ENCODE results near the gene AMY2B. TPM values are rescaled to one million over a fixed set of nuclear protein-coding genes. Genes with fewer than 3 reads are reported as not detected.
"Not testable (repeated sequence)": the region's sequence is repeated elsewhere in the genome, so short reads cannot be mapped to it uniquely, and the experiment has no call there.

The AMY2B gene
- total RNA-seq, 4 donors from 2014 or later, result 11.1 to 34.3 (median 21.1) TPM

DNA sequence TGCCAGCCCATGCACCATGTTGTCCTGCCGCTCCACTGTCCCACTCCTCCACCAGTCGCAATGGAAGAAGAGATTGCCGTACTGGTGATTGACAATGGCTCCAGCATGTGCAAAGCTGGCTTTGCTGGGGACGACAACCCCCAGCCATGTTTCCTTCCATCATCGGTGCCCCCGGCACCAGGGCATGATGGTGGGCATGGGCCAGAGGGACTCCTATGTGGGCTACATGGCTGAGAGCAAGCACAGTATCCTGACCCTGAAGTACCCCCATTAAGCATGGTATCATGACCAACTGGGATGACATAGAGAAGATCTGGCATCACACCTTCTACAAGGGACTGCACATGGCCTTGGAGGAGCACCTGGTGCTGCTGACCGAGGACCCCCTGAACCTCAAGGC, 1.9 kb upstream of the AMY2B start:
- H3K4me1 ChIP-seq, result no peaks in the 10 kb centered on the region
- H3K27ac ChIP-seq, result no peak overlapping the region
- no peaks in the 10 kb centered on the region for H3K36me3 ChIP-seq
- H3K9me3 ChIP-seq, result no peaks in the 10 kb centered on the region
- TF ChIP-seq, protein P1, sequence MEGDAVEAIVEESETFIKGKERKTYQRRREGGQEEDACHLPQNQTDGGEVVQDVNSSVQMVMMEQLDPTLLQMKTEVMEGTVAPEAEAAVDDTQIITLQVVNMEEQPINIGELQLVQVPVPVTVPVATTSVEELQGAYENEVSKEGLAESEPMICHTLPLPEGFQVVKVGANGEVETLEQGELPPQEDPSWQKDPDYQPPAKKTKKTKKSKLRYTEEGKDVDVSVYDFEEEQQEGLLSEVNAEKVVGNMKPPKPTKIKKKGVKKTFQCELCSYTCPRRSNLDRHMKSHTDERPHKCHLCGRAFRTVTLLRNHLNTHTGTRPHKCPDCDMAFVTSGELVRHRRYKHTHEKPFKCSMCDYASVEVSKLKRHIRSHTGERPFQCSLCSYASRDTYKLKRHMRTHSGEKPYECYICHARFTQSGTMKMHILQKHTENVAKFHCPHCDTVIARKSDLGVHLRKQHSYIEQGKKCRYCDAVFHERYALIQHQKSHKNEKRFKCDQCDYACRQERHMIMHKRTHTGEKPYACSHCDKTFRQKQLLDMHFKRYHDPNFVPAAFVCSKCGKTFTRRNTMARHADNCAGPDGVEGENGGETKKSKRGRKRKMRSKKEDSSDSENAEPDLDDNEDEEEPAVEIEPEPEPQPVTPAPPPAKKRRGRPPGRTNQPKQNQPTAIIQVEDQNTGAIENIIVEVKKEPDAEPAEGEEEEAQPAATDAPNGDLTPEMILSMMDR (IDR thresholded peaks at IDR 0.05), result no peak
- TF ChIP-seq POLR2AphosphoS5 (IDR thresholded peaks at IDR 0.05), result no peak
- TF ChIP-seq POLR2A (IDR thresholded peaks at IDR 0.05), result no peak
- no peak for TF ChIP-seq EP300 (IDR thresholded peaks at IDR 0.05; ENCODE audit: low read depth)
- H3K27me3 ChIP-seq, result no peaks in the 10 kb centered on the region
- in situ Hi-C loops (cut with MboI; ENCODE audit: low pct_ligation_motif_present in 1 of 4, low pct_unique_long_range_greater_than_20kb in 1 of 4, low sequenced_read_pairs in 3 of 4), result no loop called here
- intact Hi-C loops (cut with DNase I; ENCODE audit: low total_unique reads), result no loop called here
- DNase-seq, result no peak
- 93 to 100% methylated on average over 2 to 6 of the region's 7 CpGs for WGBS, 2 donors (ENCODE audit: low coverage in 1 of 2)
- no peak overlapping the region for H3K4me3 ChIP-seq

DNA sequence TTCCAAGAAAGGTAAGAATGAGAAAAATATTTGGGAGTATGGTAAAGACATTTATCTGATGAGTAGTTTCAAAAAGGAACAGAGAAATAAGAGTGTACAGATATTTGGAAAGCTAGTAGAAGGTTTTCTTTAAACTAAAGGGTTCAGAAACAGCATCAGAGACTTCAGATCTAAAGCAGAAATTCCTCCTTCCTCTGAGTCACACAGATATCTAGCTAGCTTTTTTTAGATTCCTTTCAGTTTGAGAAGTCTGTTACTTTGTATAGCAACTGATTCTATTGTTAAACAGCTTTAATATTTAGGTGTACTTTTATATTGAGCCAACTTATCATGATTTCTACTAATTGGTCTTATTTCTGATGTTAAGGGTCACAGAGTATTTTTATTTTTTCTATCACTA, 4.7 kb downstream of the AMY2B start:
- TF ChIP-seq POLR2A (IDR thresholded peaks at IDR 0.05), result no peak
- TF ChIP-seq, protein P1 (IDR thresholded peaks at IDR 0.05), result no peak
- TF ChIP-seq POLR2AphosphoS5 (IDR thresholded peaks at IDR 0.05), result no peak
- TF ChIP-seq EP300 (IDR thresholded peaks at IDR 0.05; ENCODE audit: low read depth), result no peak
- intact Hi-C loops (cut with DNase I; ENCODE audit: low total_unique reads) (no loop called here), in situ Hi-C loops (cut with MboI; ENCODE audit: low pct_ligation_motif_present in 1 of 4, low pct_unique_long_range_greater_than_20kb in 1 of 4, low sequenced_read_pairs in 3 of 4) (no loop called here)
- no peak for DNase-seq
- H3K9me3 ChIP-seq, result no peaks in the 10 kb centered on the region
- H3K27ac ChIP-seq, result no peak overlapping the region
- no peak overlapping the region for H3K4me3 ChIP-seq
- peaks cover 0 to 4% (median 0%) of the 10 kb centered on the region in 4 donors for H3K36me3 ChIP-seq
- H3K27me3 ChIP-seq, result no peaks in the 10 kb centered on the region
- H3K4me1 ChIP-seq, result no peaks in the 10 kb centered on the region

DNA sequence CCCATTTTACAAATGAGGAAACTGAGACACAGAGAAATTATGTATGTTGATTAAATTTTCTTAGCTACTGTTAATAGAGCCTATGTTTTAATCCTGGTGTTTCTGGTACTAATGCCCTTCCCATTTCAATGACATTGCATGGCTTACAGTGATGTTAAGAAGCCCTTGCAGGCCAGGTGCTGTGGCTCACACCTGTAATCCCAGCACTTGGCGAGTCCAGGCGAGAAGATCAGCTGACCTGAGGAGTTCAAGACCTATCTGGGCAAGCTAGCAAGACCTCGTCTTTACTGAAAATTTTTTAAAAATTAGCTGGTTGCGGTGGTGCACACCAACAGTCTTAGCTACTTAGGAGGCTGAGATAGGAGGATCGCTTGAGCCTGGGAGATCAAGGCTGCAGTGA, 5.4 kb downstream of the AMY2B start:
- in situ Hi-C loops (cut with MboI; ENCODE audit: low pct_ligation_motif_present in 1 of 4, low pct_unique_long_range_greater_than_20kb in 1 of 4, low sequenced_read_pairs in 3 of 4); H3K4me3 ChIP-seq; DNase-seq; H3K27me3 ChIP-seq; H3K9me3 ChIP-seq; H3K36me3 ChIP-seq; H3K27ac ChIP-seq; H3K4me1 ChIP-seq; intact Hi-C loops (cut with DNase I; ENCODE audit: low total_unique reads): not testable (repeated sequence)
- 93% methylated on average over 5 of the region's 5 CpGs; no CpG with 5 or more reads in 1 of the 2 donors for WGBS, 2 donors (ENCODE audit: low coverage in 1 of 2)

DNA sequence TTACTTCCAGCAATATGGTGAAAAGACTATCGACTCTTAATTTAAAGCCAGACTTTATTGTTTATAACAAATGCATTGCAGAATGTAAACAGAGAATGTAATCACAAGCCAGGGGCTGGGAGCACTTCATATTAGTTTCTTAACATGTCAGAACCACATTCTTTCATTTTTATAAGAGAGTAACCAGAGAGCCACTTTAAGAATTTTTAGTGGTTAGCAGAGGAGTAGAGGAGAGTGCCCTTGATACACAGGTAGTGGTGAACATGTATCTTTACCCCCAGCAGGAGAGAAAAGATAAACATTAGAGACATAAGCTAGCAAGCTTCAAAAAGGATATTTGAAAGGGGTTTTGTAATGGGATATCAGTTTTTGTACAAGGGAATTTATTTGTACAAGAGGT, 11.1 kb downstream of the AMY2B start:
- no peak for DNase-seq
- no peak for TF ChIP-seq EP300 (IDR thresholded peaks at IDR 0.05; ENCODE audit: low read depth)
- no peak overlapping the region for H3K27ac ChIP-seq
- no peaks in the 10 kb centered on the region for H3K4me1 ChIP-seq
- whole genome bisulfite sequencing, 2 donors (ENCODE audit: low coverage in 1 of 2), result 44 to 65% methylated on average over 1 of the region's 1 CpG
- no peaks in the 10 kb centered on the region for H3K36me3 ChIP-seq
- no peaks in the 10 kb centered on the region for H3K9me3 ChIP-seq
- in situ Hi-C loops (cut with MboI; ENCODE audit: low pct_ligation_motif_present in 1 of 4, low pct_unique_long_range_greater_than_20kb in 1 of 4, low sequenced_read_pairs in 3 of 4) (no loop called here), intact Hi-C loops (cut with DNase I; ENCODE audit: low total_unique reads) (no loop called here)
- no peaks in the 10 kb centered on the region for H3K27me3 ChIP-seq
- no peak overlapping the region for H3K4me3 ChIP-seq

DNA sequence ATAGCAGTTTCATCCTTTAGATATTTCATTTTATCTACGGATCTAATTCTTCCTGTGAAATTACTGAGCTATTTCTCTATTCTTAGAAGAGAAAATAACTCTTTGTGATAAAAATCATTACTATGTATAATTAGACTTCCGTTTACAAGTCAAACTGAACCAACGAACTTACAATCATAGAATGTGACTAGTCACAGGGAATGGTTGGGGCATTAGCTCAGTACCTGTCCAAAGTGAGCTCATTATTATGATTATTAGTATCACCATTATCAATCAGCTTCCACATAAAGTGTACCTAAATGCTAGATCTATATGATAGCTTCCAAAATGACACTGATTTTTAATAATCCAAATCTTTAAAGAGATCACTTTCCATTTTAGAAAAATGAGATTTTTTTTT, 12.5 kb downstream of the AMY2B start:
- no peak for DNase-seq
- WGBS, 2 donors (ENCODE audit: low coverage in 1 of 2), result 73 to 85% methylated on average over 3 of the region's 3 CpGs
- Histone ChIP-seq H3K4me1 (no peaks in the 10 kb centered on the region), H3K4me3 (no peak overlapping the region), H3K36me3 (no peaks in the 10 kb centered on the region), H3K27me3 (no peaks in the 10 kb centered on the region), H3K9me3 (peaks cover 3 to 5% of the 10 kb centered on the region in 2 donors), H3K27ac (no peak overlapping the region)
- no peak for TF ChIP-seq POLR2AphosphoS5 (IDR thresholded peaks at IDR 0.05)
- TF ChIP-seq, protein P1 (IDR thresholded peaks at IDR 0.05), result no peak
- no peak for TF ChIP-seq POLR2A (IDR thresholded peaks at IDR 0.05)
- no peak for TF ChIP-seq EP300 (IDR thresholded peaks at IDR 0.05; ENCODE audit: low read depth)
- in situ Hi-C loops (cut with MboI; ENCODE audit: low pct_ligation_motif_present in 1 of 4, low pct_unique_long_range_greater_than_20kb in 1 of 4, low sequenced_read_pairs in 3 of 4), result no loop called here
- intact Hi-C loops (cut with DNase I; ENCODE audit: low total_unique reads), result no loop called here
